Stimulated activated CD4-positive, alpha-beta T cell treated with anti-CD3 and anti-CD28 coated beads, Interleukin-12 subunit alpha, Interleukin-12 subunit beta, amount 100 ng/mL, for 24 hours (primary cell): Measurements from ENCODE around the gene NEK4.
A peak's percentile ranks its signal among the peaks of the same experiment; 100 is the strongest.
"Not testable (repeated sequence)": the region's sequence is repeated elsewhere in the genome, so short reads cannot be mapped to it uniquely, and the experiment has no call there.

ENCODE experiments used
- DNase-seq, 2 experiments: peaks; one replicate each; pipeline ENCODE4 v3.0.0-alpha.2; 2020; ENCODE audit warnings: low read depth in 2 of 2

NEK4 gene

DNA sequence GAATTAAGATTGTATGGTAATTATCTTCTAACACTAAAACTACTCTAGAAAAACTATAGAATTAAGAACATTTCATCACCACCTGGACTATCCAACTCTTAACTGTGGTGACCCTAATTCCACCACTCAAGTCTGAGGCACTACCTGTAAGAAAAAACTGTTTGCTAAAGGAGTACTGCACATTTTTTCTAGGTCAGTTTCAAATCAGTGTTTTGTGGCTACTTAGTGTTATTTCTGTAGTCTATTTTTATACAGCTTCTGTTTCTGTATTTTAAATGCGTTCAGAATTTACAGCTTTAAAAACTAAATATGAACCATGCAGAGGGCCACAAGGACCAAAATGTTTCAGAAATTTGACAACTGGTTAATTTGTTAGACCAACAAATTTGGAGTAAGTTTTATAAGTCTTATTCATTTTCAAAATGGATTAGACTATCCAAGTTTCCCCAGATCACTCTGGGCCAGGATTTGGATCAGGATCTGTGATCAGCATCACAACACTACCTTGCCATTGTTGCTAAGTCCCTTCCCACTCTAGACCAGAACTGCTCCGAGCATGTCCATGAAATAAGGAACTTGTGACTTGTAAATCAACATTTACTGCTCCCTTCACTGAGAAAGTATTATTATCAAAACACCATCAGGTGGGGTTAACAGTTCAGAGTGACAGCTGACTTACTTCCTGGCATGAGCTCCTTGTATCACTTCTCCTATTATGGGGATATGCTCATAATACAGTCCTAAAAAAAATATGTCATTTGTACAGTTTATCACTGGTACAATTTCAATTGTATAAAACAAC lies 73.7 kb downstream of the NEK4 start:
- DNase-seq: no peak

DNA sequence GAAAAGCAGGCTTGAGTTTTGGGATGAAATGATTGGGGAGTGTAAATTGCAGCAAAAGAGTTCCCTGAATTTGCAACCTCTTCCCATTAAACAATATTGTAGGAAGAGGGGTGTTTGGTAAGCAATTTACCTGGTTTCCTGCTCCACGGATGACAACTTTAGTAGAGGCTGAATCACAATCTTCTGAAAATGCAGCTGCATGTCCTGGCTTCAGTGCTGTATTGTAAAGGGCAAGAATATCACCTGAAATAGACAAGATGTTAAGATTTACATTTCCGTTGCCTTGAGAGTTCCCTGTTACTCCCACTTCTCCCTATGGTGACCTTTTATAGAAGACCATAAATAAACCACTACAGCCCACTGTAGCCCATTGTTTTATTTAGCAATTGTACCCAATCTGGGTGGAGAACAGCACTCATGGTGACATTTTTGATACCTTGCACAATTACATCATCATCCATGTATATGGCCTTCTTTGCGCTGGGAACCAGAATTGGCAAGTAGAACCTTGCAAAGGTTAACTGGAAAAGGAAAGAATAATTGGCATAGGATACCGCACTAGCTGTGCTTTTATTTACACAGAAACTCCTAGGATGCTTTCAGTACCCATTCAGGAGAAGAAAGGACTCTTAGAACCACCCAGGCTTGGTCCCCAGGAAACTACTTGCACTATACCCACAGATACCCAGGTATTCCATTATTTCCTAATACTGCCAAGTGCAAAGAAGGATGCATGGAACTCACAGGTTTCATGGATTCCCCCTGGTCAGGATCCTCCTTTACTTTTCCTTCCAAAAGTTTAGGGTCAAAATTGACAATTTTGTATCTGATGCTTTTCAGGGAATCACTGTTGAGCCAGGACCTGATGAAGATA lies 74.7 kb downstream of the NEK4 start:
- DNase-seq: no peak

DNA sequence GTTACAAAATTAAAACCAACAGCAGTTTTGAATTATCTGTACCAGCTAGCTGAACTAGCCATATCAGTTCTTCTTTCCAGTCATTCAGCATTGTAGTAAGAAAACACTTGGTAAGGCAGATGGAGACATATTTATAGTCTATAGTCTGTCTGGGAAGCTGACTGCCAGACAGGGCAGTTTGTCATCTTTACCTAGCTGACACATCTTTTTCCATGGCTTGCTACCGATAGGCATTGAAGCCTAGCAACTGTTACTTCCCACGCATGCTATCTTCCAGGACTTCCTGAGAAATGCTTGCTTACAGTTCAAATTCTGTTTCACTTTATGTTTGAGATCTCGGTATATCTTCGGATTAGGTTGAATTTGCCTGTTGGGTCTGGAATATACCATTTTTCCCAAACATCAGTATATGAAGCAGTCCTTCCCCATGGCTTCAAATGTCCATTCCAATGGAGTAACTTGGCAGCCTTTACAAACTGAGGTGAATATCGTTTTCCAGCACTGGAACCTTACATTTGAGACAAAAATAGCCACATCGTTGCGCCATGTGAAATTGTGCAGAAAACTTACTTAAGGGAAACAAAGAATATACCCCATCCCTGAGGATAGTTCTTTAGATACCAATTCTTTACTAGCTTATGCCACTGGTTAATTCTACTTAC lies 76.1 kb downstream of the NEK4 start:
- no peak for DNase-seq

DNA sequence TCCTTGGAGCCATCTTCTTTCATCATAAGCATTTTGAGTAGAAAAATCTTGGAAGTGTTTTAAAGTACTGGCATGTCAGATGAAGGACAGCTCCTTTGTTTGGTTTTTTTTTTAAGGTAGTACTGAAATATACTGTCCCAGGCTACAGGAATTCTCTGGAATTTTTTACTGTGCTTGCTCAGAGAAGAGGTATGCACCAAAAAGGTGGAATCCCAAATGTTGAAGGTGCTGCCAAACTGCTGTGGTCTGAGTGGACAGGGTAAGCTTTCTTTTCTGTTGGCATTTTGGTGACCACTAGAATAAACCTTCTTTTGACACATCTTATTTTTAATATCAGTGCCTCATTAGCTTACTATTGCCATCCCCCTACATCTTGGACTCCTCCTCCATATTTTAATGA lies 77.7 kb downstream of the NEK4 start:
- DNase-seq: no peak

DNA sequence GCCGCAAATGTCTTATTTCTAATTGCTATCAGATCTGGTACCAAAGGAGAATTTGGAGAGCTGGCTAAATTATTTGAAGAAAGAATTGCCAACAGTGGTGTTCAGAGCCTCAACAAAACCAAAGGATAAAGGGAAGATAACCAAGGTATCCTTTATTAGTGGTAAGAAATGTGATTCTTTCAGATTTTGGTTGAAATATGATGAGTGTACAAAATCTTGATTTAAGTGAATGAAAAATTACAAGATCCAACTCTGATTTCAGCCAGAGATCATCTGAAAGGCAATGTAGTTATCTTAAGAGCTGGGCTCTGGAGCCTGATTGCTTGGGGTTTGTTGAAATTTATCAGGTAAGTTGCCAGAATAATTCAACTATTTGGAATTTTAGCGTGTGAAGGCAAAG lies 80.2 kb downstream of the NEK4 start:
- DNase-seq: no peak

DNA sequence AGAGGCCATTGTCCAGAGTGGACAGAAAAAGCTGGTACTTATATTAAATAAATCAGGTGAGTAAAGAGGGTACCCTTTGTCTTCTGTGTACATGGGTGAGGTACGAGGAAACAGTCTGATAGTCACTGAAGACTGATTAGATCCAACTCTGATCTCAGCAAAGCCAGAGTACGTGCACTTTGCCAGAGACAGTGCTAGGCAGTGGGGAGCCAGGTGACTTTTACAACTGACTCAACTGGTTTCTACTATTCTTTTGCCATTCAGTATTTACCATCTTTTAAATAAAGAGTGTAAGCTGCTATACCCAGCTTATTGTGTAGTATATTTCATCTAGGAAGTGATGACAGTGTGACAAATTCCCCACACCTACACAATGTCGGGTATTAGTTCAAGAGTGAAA lies 81.6 kb downstream of the NEK4 start:
- no peak for DNase-seq

DNA sequence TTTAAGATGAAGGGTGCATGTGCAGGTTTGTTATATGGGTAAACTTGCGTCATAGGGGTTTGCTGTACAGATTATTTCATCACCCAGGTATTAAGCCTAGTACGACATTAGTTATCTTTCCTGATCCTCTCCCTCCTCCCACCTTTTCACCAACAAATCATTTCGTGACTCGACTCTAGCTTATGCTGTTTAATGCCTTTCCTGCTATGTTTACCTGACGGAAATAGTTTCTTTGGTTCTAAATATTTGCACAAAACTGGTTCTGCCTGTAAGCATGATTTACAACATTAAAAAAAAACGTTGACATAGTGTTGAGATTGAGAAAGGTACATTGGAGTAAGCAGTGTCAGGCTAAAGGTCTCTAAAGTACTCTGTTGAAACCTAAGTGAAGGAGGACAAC lies 82.5 kb downstream of the NEK4 start:
- DNase-seq: no peak

DNA sequence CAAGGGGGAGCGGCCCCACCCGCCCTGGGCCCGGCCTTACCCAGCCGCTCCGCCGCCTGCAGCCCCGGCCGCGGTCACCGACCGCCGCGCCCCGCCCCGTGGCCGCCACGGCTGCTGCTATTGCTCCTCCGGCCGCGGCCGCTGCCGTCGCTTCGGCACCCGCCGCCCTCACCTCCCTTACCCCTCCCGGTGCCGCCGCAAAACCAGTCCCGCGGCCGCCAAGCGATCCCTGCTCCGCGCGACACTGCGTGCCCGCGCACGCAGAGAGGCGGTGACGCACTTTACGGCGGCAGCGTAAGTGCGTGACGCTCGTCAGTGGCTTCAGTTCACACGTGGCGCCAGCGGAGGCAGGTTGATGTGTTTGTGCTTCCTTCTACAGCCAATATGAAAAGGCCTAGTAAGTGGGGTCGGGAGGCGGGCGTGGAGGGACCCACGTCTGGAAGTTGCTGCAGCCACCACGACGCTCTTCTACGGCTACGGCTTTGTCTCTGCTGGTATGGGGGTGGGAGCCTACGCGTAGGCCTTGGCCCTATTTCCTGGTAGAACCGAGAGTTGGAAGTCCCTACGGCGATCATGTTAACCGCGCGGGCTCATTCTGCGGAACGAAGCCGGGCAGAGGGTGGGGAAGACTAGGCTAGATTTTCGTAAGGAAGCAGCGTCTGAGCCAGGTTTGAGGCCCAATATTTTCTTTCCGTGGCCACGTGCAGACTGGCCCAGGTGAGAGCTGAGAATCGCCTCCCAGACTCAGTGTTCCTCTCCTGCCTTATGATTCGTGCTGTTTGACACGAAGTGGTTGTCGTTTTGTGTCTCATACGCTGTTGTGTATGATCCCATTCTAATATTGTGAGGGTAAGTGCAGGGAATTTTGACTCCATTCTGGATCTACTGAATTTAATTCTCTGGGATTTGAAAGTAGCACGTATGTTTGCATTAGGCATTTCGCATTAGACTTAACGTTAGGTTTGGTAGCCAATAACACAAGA lies 84.7 kb downstream of the NEK4 start, which contains the start of the genes GNL3 and PBRM1:
GNL3 (plus strand) TSS at position 324 of the 983 bp plus-strand sequence; CDS start at position 385, 61 bp downstream.
PBRM1 (minus strand) TSS at position 205 of the 983 bp plus-strand sequence.
- peak; percentile 84 to 88 for DNase-seq

DNA sequence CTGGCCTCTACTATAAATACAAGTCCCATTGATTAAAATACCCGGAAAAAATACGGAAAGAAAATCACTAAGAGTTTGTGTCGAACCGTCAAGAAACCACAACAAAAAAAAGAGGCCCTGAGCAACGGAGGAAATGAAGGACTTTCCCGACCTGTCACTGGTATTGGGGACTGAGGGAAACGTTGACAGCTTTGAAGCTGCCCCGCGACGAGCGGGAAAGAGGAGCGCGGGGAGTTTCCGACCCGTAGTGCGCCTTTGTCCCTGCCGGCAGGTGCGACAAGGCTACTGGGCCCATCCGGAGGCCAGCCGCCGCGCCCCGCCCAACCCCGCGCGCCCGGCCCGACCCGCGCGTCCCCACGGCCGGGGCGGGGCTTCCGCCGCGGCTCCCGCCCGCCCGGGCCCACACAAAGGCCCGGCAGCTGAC lies 85.4 kb downstream of the NEK4 start:
- DNase-seq: peak; percentile 65 to 79

DNA sequence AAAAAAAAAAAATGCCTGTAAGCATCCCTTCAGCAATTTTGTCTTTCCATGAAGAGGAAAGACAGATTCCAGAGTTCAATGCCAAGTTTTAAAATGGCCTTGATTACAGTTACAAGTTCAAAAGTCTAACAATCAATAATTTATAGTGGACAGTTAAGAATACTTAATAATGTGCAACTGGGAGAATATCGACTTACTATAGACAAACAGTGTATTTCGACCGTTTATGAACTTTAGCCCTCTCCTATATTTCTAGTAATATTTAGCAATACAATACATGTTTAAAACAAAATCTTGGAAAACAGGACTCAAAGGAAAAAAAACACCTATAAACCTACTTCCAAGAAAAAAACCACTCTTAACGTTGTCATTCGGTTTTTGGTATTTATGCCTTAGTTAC lies 86.6 kb downstream of the NEK4 start:
- no peak for DNase-seq

DNA sequence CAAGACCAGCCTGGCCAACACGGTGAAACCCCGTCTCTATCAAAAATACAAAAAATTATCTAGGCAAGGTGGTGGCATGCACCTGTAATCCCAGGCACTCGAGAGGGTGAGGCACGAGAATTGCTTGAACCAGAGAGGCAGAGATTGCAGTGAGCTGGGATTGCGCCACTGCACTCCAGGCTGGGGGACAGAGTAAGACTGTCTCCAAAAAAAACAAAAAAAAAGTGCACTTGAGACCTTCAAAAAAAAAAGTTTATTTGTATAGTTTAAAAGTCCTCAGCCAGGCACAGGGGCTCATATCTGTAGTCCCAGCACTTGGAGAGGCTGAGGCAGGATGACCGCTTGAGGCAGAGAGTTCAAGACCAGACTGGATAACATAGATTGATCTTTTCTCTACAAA lies 87.1 kb downstream of the NEK4 start:
- no peak for DNase-seq

DNA sequence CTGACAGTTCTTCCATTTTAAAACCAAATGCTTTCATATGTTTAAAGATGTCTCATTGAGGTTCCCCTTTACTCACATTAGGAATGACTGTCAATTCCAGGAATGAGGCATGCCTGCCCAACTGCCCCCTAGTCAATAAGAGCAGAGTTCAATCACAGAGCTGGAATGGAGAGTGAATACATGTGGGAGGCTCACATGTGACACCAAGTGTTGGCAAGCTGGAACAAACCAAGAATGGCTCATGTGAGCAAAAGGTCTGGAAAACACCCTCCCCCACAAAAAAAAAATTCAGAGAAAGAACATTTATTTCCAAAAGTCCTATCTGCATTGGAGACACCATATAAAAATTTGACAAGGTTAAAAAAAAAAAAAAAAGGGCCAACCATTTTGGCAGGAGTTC lies 88.7 kb downstream of the NEK4 start:
- DNase-seq: peak in 1 of 2 experiments; percentile 31

DNA sequence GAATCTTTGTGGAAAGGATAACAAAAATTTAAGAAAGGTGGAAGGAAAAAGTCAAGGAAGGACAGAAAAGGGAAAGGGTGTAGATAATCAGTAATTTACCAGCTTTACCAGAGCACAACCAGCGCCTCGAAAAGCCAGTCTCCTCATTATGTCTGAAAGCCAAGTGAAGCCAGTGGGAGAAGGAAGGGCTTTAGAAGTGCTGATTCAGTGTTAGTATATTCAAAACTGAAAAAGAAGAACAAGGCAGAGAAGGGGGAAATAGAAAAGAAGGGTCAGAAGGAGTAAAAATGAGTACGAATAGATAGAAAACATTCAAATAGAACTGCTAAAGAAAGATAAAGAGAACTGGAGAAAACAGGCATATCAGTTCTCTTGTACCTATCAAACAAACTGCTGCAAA lies 89.1 kb downstream of the NEK4 start:
- DNase-seq: no peak

DNA sequence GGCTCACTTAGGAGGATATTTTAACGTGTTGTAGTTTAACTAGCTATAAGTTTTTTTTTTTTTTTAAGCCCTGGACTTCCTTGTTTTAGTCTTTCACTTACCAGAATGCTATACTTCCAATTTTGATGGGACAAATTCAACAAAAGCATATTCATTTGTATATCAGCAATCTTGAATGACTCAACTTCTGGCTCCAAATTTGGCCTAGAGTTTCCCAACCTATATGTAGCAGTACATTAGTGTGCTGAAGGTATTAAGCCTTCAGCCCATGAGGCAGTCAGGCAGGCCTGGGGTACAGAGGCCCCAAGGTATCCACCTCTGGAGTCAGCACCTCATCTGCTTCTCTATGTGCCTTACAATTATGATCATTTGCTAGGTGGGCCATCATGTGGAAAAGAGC lies 90.9 kb downstream of the NEK4 start:
- DNase-seq: no peak

DNA sequence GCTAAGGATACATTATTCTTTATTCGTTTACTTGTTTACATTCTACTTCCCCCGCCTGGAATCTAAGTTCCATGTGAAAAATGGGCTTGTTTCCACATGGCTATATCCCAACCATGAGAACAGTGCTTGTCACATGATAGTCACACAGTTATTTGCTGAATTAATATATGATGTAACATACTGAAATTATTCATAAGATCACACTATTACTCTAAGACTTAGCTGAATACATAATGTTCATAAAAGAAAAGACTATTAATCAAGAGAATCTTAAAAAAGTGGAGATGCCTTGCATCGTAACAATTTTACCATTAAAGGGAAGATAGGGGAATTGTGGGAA lies 91.6 kb downstream of the NEK4 start:
- no peak for DNase-seq

DNA sequence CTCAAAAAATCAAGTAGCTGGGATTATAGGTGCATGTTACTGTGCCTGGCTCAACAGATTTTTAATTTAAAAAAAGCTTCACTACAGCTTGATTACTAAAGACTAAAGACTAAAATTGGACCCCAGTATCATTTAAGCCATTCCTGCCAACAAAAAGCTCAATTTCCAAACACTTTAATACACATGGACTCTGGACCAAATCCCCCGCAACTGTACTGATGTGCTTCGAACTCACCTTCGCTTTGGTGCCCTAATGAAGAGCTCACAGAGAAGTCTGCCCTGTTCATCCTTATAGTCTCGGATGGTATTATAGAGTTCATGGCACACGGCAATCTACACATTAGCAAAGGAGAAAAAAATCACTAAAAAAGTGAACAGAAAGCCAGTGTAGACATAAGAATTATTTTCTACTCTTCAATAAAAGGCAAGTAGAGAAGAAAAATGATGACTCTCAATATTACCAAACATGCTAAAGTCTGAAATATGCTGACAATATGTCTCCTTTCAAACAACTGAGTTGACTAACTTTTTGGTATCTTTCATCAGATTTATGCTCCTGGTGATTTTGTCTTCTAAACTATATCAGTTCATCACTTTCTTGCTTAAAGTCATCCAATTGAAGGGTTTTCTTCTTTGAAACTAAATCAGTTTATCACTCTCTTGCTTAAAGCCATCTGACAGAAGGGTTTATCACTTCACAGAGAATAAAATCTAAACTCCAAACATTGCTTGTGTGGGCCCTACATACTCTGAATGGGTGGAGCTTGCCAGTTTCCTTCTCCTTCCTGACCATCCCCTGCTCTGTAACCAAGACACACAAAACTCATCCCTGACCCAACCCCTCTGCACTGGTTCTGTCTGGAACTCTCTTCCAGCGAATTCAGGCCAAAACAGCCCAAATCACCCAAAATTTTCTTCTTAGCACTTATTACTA lies 92.2 kb downstream of the NEK4 start:
- DNase-seq: no peak

DNA sequence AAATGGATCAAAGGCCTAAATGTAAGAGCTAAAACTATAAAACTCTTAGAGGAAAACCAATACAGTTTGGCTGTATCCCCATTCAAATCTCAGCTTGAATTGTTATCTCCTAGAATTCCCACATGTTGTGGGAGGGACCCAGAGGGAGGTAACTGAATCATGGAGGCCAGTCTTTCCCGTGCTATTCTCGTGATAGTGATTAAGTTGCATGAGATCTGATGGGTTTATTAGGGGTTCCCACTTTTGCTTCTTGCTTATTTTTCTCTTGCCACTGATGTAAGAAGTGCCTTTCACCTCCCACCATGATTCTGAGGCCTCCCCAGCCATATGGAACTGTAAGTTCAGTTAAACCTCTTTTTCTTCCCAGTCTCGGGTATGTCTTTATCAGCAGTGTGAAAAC lies 94.5 kb downstream of the NEK4 start:
- DNase-seq: not testable (repeated sequence)

DNA sequence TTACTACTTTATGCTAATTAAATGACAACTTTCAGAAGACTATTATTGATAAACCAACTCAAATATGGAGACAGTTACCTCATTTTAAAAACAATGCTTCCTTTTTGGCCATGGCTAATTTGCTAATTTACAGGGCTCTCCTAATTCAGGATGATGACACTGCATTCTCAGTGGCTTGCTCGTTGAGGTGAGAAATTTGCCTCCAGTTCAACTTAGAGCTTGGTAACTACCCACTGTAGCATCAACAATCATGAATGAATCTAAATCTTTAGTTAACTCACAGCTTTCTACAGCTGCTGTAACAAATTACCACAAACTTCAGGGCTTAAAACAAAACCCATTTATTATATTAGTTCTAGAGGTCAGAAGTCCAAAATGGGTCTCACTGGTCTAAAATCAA lies 99.1 kb downstream of the NEK4 start:
- DNase-seq: no peak

DNA sequence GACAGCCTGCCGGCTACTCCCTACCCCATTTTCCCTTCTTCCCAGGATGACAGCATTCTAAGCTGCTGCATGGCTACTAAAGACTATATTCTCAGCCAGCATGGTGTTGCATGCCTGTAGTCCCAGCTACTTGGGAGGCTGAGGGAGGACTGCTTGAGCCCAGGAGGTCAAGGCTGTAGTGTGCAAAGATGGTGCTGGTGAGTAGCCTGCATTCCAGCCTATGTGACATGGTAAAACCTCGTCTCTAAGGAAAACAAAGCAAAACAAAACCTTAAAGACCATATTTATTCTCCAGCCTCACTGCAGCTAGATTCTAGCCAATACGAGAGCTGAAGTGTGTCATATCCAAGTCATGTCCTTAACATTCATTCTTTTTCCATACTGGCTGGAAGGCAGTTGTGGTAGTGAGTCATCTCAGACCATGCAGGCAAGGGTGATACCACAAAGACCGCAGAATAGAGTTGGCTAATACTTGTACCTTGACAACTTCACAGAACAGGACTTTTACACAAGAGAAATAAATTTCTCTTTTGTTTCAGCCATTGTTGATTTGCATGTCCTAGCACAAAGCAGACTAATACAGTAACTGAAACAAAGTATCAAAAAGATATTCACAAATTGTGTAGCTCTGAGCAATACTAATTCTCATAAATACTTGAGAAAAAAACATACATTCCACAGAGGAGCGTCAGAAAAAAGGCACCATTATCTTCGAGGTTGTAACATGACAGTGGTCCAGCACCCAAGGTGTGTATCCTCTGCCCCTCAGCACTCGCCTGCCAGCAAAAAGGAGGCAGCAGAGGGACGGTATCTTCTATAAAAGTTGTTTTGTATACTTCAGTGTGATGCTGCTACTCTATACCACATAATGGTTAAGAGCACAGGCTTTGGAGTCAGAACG lies 99.9 kb downstream of the NEK4 start:
- DNase-seq: peak in 1 of 2 experiments; percentile 22
